Astrocyte (in vitro differentiated cells and primary cell): ENCODE results near the gene GTF2H3. TPM values are rescaled to one million over a fixed set of nuclear protein-coding genes. Genes with fewer than 3 reads are reported as not detected.

Source experiments
- DNase-seq: peaks from one replicate; pipeline ENCODE4 v3.0.0-alpha.2; 2010; ENCODE audit warnings: low read depth
- FAIRE-seq: peaks from 2 replicates; lab custom pipeline; 2011; peaks lifted over from hg19 to GRCh38; lab: Jason Lieb, UNC
- H2AFZ ChIP-seq: 2 replicates; pipeline ENCODE4 v1.6.0; 2012; ENCODE audit warnings: low read depth, low read length, inconsistent platforms
- H3K27ac ChIP-seq: 2 replicates; pipeline ENCODE4 v1.5.1; 2011; ENCODE audit warnings: low read depth, low read length, inconsistent platforms
- H3K27me3 ChIP-seq: 2 replicates; pipeline ENCODE4 v1.6.0; 2011; ENCODE audit warnings: low read length, inconsistent platforms; ENCODE audit not compliant: insufficient read depth
- H3K36me3 ChIP-seq: 2 replicates; pipeline ENCODE4 v1.5.1; 2011; ENCODE audit warnings: low read length, inconsistent platforms; ENCODE audit not compliant: insufficient read depth
- H3K4me1 ChIP-seq: 2 replicates; pipeline ENCODE4 v1.5.1; 2011; ENCODE audit warnings: low read length, inconsistent platforms; ENCODE audit not compliant: insufficient read depth
- H3K4me2 ChIP-seq: 2 replicates; pipeline ENCODE4 v1.6.0; 2012; ENCODE audit warnings: low read length, inconsistent platforms
- H3K4me3 ChIP-seq: 2 replicates; pipeline ENCODE4 v1.5.1; 2011; ENCODE audit warnings: low read depth, mild to moderate bottlenecking, low read length, inconsistent platforms; ENCODE audit not compliant: insufficient read depth
- H3K79me2 ChIP-seq: 2 replicates; pipeline ENCODE4 v1.6.0; 2012; ENCODE audit warnings: mild to moderate bottlenecking, low read length, inconsistent platforms; ENCODE audit not compliant: insufficient read depth
- H3K9ac ChIP-seq: 2 replicates; pipeline ENCODE4 v1.6.0; 2012; ENCODE audit warnings: mild to moderate bottlenecking, low read length, inconsistent platforms
- H3K9me3 ChIP-seq: 2 replicates; pipeline ENCODE4 v1.5.1; 2012; ENCODE audit warnings: low read depth, mild to moderate bottlenecking, low read length, inconsistent platforms; ENCODE audit not compliant: insufficient read depth
- H4K20me1 ChIP-seq: 2 replicates; pipeline ENCODE4 v1.6.0; 2012; ENCODE audit warnings: low read length, inconsistent platforms; ENCODE audit not compliant: insufficient read depth
- H3K27ac Mint-ChIP-seq: one replicate; pipeline ENCODE4 v1.8.0; 2021; ENCODE audit warnings: mild to moderate bottlenecking, mixed read lengths; ENCODE audit not compliant: unreplicated experiment
- H3K27me3 Mint-ChIP-seq: one replicate; pipeline ENCODE4 v1.8.0; 2021; ENCODE audit warnings: low read depth, mixed read lengths; ENCODE audit not compliant: unreplicated experiment
- H3K36me3 Mint-ChIP-seq: one replicate; pipeline ENCODE4 v1.8.0; 2021; ENCODE audit warnings: low read depth, mixed read lengths; ENCODE audit not compliant: unreplicated experiment
- H3K4me1 Mint-ChIP-seq: one replicate; pipeline ENCODE4 v1.8.0; 2021; ENCODE audit warnings: low read depth, mixed read lengths; ENCODE audit not compliant: unreplicated experiment
- H3K4me3 Mint-ChIP-seq: one replicate; pipeline ENCODE4 v1.8.0; 2021; ENCODE audit warnings: mild to moderate bottlenecking, moderate library complexity, mixed read lengths; ENCODE audit not compliant: unreplicated experiment
- H3K9me3 Mint-ChIP-seq: one replicate; pipeline ENCODE4 v1.8.0; 2021; ENCODE audit warnings: mild to moderate bottlenecking, mixed read lengths; ENCODE audit not compliant: unreplicated experiment
- CTCF ChIP-seq: IDR thresholded peaks from 2 replicates; pipeline ENCODE4 v1.5.1; 2011; ENCODE audit warnings: low read depth, mild to moderate bottlenecking, inconsistent platforms, low read length, moderate library complexity; ENCODE audit not compliant: insufficient read depth
- EZH2 ChIP-seq: IDR thresholded peaks from 2 replicates; pipeline ENCODE4 v1.6.1; 2012; ENCODE audit warnings: mild to moderate bottlenecking, low read length, inconsistent platforms; ENCODE audit not compliant: insufficient read depth
- total RNA-seq: library from RNA; stranded (reverse); gene quantifications from 2 replicates; pipeline ENCODE4 v1.2.1, GENCODE V29; 2021

Gene GTF2H3
- total RNA-seq, 1 donor from 2014 or later: 41.2 TPM

- Mint-ChIP-seq H3K27me3 (no peaks in the 10 kb centered on the region), H3K27ac (no peak overlapping the region), H3K9me3 (no peaks in the 10 kb centered on the region), H3K4me3 (no peak overlapping the region), H3K4me1 (peaks cover 16% of the 10 kb centered on the region), H3K36me3 (peaks cover 15% of the 10 kb centered on the region)
- Histone ChIP-seq H3K4me3 (no peak overlapping the region), H3K27ac (no peak overlapping the region), H3K36me3 (peaks cover 21% of the 10 kb centered on the region), H3K9me3 (no peaks in the 10 kb centered on the region), H2AFZ (no peak overlapping the region), H3K27me3 (no peaks in the 10 kb centered on the region), H3K9ac (no peak overlapping the region), H3K79me2 (no peaks in the 10 kb centered on the region), H3K4me2 (no peak overlapping the region), H4K20me1 (peaks cover 5% of the 10 kb centered on the region), H3K4me1 (peaks cover 16% of the 10 kb centered on the region)
- TF ChIP-seq CTCF: no peak
- TF ChIP-seq EZH2: no peak
- DNase-seq (no peak), FAIRE-seq (no peak)
These were observed 22.8 kb downstream of the GTF2H3 start for GRCh38 chr12:123656392-123656791.

GRCh38 chr12:123657211-123657610 lies 23.6 kb downstream of the GTF2H3 start:
- TF ChIP-seq EZH2: no peak
- no peak for TF ChIP-seq CTCF
- Mint-ChIP-seq H3K27me3 (no peaks in the 10 kb centered on the region), H3K9me3 (no peaks in the 10 kb centered on the region), H3K27ac (no peak overlapping the region), H3K36me3 (peaks cover 11% of the 10 kb centered on the region), H3K4me1 (peaks cover 16% of the 10 kb centered on the region), H3K4me3 (no peak overlapping the region)
- no peak overlapping the region for H2AFZ ChIP-seq
- H3K4me2 ChIP-seq: no peak overlapping the region
- peaks cover 19% of the 10 kb centered on the region for H3K36me3 ChIP-seq
- no peak overlapping the region for H3K9ac ChIP-seq
- no peaks in the 10 kb centered on the region for H3K27me3 ChIP-seq
- H3K9me3 ChIP-seq: no peaks in the 10 kb centered on the region
- peaks cover 5% of the 10 kb centered on the region for H4K20me1 ChIP-seq
- H3K79me2 ChIP-seq: no peaks in the 10 kb centered on the region
- no peak overlapping the region for H3K27ac ChIP-seq
- DNase-seq (no peak), FAIRE-seq (no peak)
- H3K4me3 ChIP-seq: no peak overlapping the region
- peaks cover 16% of the 10 kb centered on the region for H3K4me1 ChIP-seq

- peak; percentile 92 for FAIRE-seq
- H3K4me3 ChIP-seq: no peak overlapping the region
- Mint-ChIP-seq H3K9me3 (no peaks in the 10 kb centered on the region), H3K27ac (peak overlapping the region; percentile 79), H3K4me1 (peaks cover 16% of the 10 kb centered on the region), H3K36me3 (peaks cover 15% of the 10 kb centered on the region), H3K27me3 (no peaks in the 10 kb centered on the region), H3K4me3 (peak overlapping the region; percentile 43)
- peak; percentile 79 for DNase-seq
- H3K27ac ChIP-seq: peak overlapping the region; percentile 77
- H2AFZ ChIP-seq: peak overlapping the region; percentile 46
- no peaks in the 10 kb centered on the region for H4K20me1 ChIP-seq
- TF ChIP-seq EZH2 (no peak), CTCF (no peak)
- H3K79me2 ChIP-seq: no peaks in the 10 kb centered on the region
- H3K27me3 ChIP-seq: no peaks in the 10 kb centered on the region
- peak overlapping the region; percentile 58 for H3K9ac ChIP-seq
- peak overlapping the region; percentile 72 for H3K4me2 ChIP-seq
- H3K4me1 ChIP-seq: peaks cover 16% of the 10 kb centered on the region
- H3K9me3 ChIP-seq: no peaks in the 10 kb centered on the region
- peaks cover 21% of the 10 kb centered on the region for H3K36me3 ChIP-seq
These were observed 26.5 kb downstream of the GTF2H3 start for GRCh38 chr12:123659996-123660727.
